Heart right ventricle (tissue), 16 donors: ENCODE measurements around the gene NDUFS2. TPM values are rescaled to one million over a fixed set of nuclear protein-coding genes. Genes with fewer than 3 reads are reported as not detected.

Experiments
- ATAC-seq, 8 donors: fragments of 200-7000 bp; cut with Tn5 transposase; one replicate each; pipeline ENCODE4 v1.9.1; 2020; ENCODE audit warnings: mild to moderate bottlenecking in 8 of 8, moderate library complexity in 8 of 8, moderate number of reproducible peaks in 1 of 8
- DNase-seq, 2 donors: peaks; one replicate each; pipeline ENCODE4 v3.0.0-alpha.2; 2020
- H3K27ac ChIP-seq, 10 donors: fragments of 200-600 bp; sonication (generic) in 2 of 10; one replicate each; pipeline versions ENCODE4 v1.5.0 to v1.8.0; 2020 to 2022; ENCODE audit warnings: mild to moderate bottlenecking in 3 of 10
- H3K27me3 ChIP-seq, 7 donors: fragments of 200-600 bp; one replicate each; pipeline ENCODE4 v1.8.0; 2021 to 2022; ENCODE audit warnings: mild to moderate bottlenecking in 2 of 7
- H3K36me3 ChIP-seq, 9 donors: fragments of 200-600 bp; sonication (generic) in 1 of 9; one replicate each; pipeline versions ENCODE4 v1.5.0 to v1.8.0; 2020 to 2022; ENCODE audit warnings: mild to moderate bottlenecking in 2 of 9
- H3K4me1 ChIP-seq, 9 donors: fragments of 200-600 bp; sonication (generic) in 1 of 9; one replicate each; pipeline versions ENCODE4 v1.5.0 to v1.8.0; 2020 to 2022; ENCODE audit warnings: mild to moderate bottlenecking in 4 of 9
- H3K4me3 ChIP-seq, 10 donors: fragments of 200-600 bp; sonication (generic) in 2 of 10; one replicate each; pipeline versions ENCODE4 v1.5.0 to v1.8.0; 2020 to 2022; ENCODE audit warnings: mild to moderate bottlenecking in 7 of 10, moderate library complexity in 2 of 10
- H3K9me3 ChIP-seq, 11 donors: fragments of 200-600 bp in 10 of 11; sonication (generic) in 2 of 11; one replicate each; pipeline versions ENCODE4 v1.5.0 to v1.8.0; 2013 to 2022; ENCODE audit warnings: mild to moderate bottlenecking in 2 of 11, control low read depth in 1 of 11, moderate library complexity in 1 of 11
- WGBS, 2 donors: extraction: QIAGEN DNeasy Blood & Tissue Kit; methylation state at CpG; one replicate each; pipeline ENCODE4 v1.1.7; 2013; ENCODE audit warnings: inconsistent platforms in 1 of 2; 5-methylcytosine and 5-hydroxymethylcytosine counted together
- intact Hi-C, 10 donors: fragments of 100-400 bp; cut with DNase I; formaldehyde crosslinking; loops; one replicate each; pipeline versions ENCODE4 v1.11.1 to v1.14.2; 2022
- polyA plus RNA-seq, 2 donors: library from polyadenylated mRNA; stranded (reverse); fragments of 200-250 nt; gene quantifications; one replicate each; pipeline ENCODE4 v1.2.3, GENCODE V29; 2013
- total RNA-seq, 10 donors: library from RNA; stranded (reverse); fragmentation: NEBNext Ultra II Directional in 3 of 10; extraction: Animal tissue kit (Norgen Biotek cat#: 25700) in 3 of 10; gene quantifications; one replicate each; pipeline versions ENCODE4 v1.2.1 to v1.2.4, GENCODE V29; 2021 to 2023
- TF ChIP-seq, protein P1 (sequence below), 9 donors: fragments of 200-600 bp; sonication (generic) in 2 of 9; IDR thresholded peaks; one replicate each; pipeline versions ENCODE4 v1.5.0 to v1.8.0; 2021 to 2022; ENCODE audit warnings: antibody characterized with exemption in 9 of 9, mild to moderate bottlenecking in 5 of 9, moderate library complexity in 1 of 9
- donor health status: Arrhythmogenic right ventricular cardiomyopathy.
- donor health status: ischemic (EF 13 %, LVEDD 7.1; RV severe dilation, severe dysfunction).
- donor health status: healthy with polysubstance abuse.
- donor health status: DM: no; HTN: yes; CAD: no.
- donor health status: DM: no; HTN: no; CAD: no.
- donor health status: ischemic (EF 25% LVEDD 6.9; RV normal size, moderate dysfunction).
- donor health status: ischemic (EF 25% LVEDD 5.7; RV mildly dilated, moderate dysfunction).
- donor health status: healthy.
- donor health status: DM: yes; HTN: yes; CAD: no.
- donor health status: Ischemic cardiomyopathy.
- donor health status: ischemic (EF 35%, LVEDD 5.7; RV mildly dilated, moderate dysfunction).
- donor health status: nonischemic (EF 11% LVEDD 7.7; RV severe dilation, severe dysfunction).
- donor health status: DM: yes; HTN: yes; CAD: no.
- donor health status: PGD.
- donor health status: ischemic (EF 29% LVEDD 5.4; RV normal size, mild dysfunction).
- donor health status: nonischemic (EF 23%, LVEDD 6.1; RV moderate dilation, normal function).

NDUFS2 gene
- total and polyA plus RNA-seq, 12 donors, result 121 to 370 (median 309) TPM

DNA sequence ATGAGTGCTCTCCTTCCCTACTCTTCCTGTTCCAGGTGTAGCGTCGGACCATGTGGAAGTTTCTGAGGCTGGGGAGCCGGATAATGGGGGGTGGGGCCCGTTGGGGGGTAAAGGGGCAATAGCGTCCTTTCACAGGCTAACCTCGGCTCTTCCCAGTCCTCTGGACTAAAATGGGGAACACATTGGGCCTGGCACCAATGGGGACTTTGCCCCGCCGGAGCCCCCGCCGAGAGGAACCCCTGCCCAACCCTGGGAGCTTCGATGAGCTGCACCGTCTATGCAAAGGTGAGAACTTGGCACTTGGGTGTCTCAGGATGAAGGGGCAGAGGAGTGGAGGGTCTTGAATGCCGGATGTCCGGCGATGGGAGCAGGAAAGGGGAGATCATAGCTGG lies 24.1 kb downstream of the NDUFS2 start:
- Histone ChIP-seq H3K9me3 (no peaks in the 10 kb centered on the region), H3K4me1 (peaks cover 6 to 30% (median 25%) of the 10 kb centered on the region in 9 donors), H3K36me3 (peaks cover 0 to 35% (median 25%) of the 10 kb centered on the region in 9 donors), H3K27me3 (no peaks in the 10 kb centered on the region), H3K4me3 (peak overlapping the region; percentile 50 to 94 (median 68)), H3K27ac (peak overlapping the region; percentile 51 to 92 (median 86))
- ATAC-seq, result peak in 4 of 8 donors; percentile 0 to 15 (median 6)
- TF ChIP-seq, protein P1, sequence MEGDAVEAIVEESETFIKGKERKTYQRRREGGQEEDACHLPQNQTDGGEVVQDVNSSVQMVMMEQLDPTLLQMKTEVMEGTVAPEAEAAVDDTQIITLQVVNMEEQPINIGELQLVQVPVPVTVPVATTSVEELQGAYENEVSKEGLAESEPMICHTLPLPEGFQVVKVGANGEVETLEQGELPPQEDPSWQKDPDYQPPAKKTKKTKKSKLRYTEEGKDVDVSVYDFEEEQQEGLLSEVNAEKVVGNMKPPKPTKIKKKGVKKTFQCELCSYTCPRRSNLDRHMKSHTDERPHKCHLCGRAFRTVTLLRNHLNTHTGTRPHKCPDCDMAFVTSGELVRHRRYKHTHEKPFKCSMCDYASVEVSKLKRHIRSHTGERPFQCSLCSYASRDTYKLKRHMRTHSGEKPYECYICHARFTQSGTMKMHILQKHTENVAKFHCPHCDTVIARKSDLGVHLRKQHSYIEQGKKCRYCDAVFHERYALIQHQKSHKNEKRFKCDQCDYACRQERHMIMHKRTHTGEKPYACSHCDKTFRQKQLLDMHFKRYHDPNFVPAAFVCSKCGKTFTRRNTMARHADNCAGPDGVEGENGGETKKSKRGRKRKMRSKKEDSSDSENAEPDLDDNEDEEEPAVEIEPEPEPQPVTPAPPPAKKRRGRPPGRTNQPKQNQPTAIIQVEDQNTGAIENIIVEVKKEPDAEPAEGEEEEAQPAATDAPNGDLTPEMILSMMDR (IDR thresholded peaks at IDR 0.05), result no peak
- no peak for DNase-seq
- intact Hi-C loops, result loop anchor here (1.0 to 10.0 kb wide), 11 partner anchors 24 to 158 kb away; partner anchors contain the start of genes SDHC (in 4 of the 10), CFAP126 (in 3 of the 10) and NDUFS2 (in 2 of the 10)
- 3 to 7% methylated on average over 15 of the region's 15 CpGs for WGBS, 2 donors

DNA sequence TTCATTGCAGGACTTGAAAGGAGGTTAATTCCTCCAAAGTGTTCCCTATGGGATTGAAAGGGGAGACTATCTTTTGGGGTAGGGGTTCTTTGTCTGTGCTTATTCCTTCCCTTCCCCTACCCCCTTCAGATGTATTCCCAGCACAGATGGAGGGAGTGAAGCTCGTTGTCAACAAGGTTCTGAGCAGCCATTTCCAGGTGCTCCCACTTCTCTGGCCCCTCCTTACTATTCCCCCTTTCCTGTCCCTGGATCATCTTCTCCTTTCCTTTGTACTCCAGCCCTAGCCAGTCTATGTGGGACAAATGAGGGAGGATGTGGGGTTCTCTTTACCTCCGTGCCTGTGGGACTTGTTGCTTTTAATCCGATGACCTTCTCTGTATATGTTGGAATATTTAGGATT lies 24.6 kb downstream of the NDUFS2 start:
- TF ChIP-seq, protein P1 (IDR thresholded peaks at IDR 0.05), result no peak
- Histone ChIP-seq H3K36me3 (peaks cover 0 to 35% (median 25%) of the 10 kb centered on the region in 9 donors), H3K4me3 (peak overlapping the region; percentile 50 to 94 (median 68)), H3K27me3 (no peaks in the 10 kb centered on the region), H3K27ac (peak overlapping the region in 9 of 10 donors; percentile 70 to 92 (median 88)), H3K9me3 (no peaks in the 10 kb centered on the region), H3K4me1 (peaks cover 6 to 30% (median 25%) of the 10 kb centered on the region in 9 donors)
- WGBS, 2 donors, result 37 to 41% methylated on average over 3 of the region's 3 CpGs
- ATAC-seq, result no peak
- intact Hi-C loops, result loop anchor here (1.0 to 10.0 kb wide), 12 partner anchors 24 to 158 kb away; partner anchors contain the start of genes SDHC (in 4 of the 10), CFAP126 (in 3 of the 10) and NDUFS2 (in 2 of the 10)
- no peak for DNase-seq

DNA sequence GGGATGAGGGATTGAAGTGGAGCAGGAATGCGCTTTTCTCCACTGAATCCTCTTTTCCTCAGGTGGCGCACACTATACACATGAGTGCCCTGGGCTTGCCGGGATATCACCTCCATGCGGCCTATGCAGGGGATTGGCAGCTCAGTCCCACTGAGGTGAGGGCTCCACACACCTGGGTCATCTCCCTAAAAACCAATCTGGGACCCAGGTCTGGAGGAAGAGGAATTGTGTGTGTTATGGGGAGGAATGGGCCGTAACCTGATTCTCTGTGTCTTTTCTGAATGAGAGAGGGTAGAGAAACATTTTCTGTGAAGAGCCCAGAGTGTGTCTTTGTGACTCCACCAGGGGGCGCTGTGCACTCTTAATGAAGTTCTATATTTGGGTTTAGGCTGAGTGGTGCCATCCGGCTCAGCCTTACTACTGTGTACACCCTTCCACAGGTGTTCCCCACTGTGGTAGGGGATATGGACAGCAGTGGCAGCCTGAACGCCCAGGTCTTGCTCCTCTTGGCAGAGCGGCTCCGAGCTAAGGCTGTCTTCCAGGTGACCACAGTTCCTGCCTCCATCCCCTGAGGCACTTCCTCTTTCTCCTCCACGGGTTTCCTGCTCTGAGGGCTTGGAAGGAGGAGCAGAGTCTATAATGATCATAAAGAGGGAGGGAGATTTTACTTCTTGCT lies 25.2 kb downstream of the NDUFS2 start:
- TF ChIP-seq, protein P1 (IDR thresholded peaks at IDR 0.05), result peak; percentile 89 to 95 (median 92)
- 40 to 45% methylated on average over 11 of the region's 11 CpGs for WGBS, 2 donors
- Histone ChIP-seq H3K4me1 (peaks cover 6 to 30% (median 25%) of the 10 kb centered on the region in 9 donors), H3K27ac (peak overlapping the region in 9 of 10 donors; percentile 17 to 92 (median 84)), H3K27me3 (no peaks in the 10 kb centered on the region), H3K4me3 (peak overlapping the region in 9 of 10 donors; percentile 50 to 94 (median 65)), H3K36me3 (peaks cover 0 to 35% (median 25%) of the 10 kb centered on the region in 9 donors), H3K9me3 (no peaks in the 10 kb centered on the region)
- ATAC-seq (peak; percentile 39 to 79 (median 68)), DNase-seq (peak; percentile 82 to 90)
- intact Hi-C loops, result loop anchor here (1.0 to 10.0 kb wide), 11 partner anchors 25 to 157 kb away; partner anchors contain the start of genes SDHC (in 4 of the 10), CFAP126 (in 3 of the 10) and NDUFS2 (in 1 of the 10)

DNA sequence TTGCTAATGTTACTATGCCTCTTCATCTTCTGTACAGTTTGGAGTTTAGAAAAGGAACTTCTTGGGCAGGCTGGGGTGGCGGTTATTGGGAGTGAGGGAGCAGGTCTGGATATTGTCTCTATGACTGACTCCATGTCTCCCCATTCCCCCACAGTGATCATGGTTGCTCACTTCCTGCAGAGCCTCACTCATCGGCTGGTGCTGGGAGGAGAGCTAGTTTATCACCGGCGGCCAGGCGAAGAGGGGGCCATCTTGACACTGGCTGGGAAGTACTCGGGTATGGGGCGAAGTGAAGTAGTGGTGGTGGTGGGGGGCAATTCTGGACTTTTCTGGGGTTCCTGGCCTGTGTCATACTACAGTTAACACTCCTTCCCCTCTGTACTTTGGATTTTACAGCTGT lies 25.9 kb downstream of the NDUFS2 start:
- H3K27me3 ChIP-seq, result no peaks in the 10 kb centered on the region
- no peak for ATAC-seq
- DNase-seq, result no peak
- WGBS, 2 donors, result 85 to 86% methylated on average over 7 of the region's 7 CpGs
- H3K4me1 ChIP-seq, result peaks cover 6 to 30% (median 25%) of the 10 kb centered on the region in 9 donors
- H3K4me3 ChIP-seq, result peak overlapping the region in 3 of 10 donors; percentile 65 to 70 (median 65)
- peak overlapping the region in 5 of 10 donors; percentile 72 to 90 (median 89) for H3K27ac ChIP-seq
- intact Hi-C loops, result loop anchor here (5.0 to 10.0 kb wide), 6 partner anchors 36 to 157 kb away; partner anchors contain the start of genes CFAP126 (in 3 of the 10) and SDHC (in 3 of the 10)
- TF ChIP-seq, protein P1 (IDR thresholded peaks at IDR 0.05), result no peak
- H3K36me3 ChIP-seq, result peaks cover 0 to 35% (median 25%) of the 10 kb centered on the region in 9 donors
- no peaks in the 10 kb centered on the region for H3K9me3 ChIP-seq
